RWPE2 (cell line): Measurements from ENCODE around the gene RNH1.

Experiments
- ATAC-seq: fragments of 200-7000 bp; cut with Tn5 transposase; 3 replicates; pipeline ENCODE4 v1.9.1; 2021; ENCODE audit warnings: low read depth
- DNase-seq: peaks from one replicate; pipeline ENCODE4 v3.0.0-alpha.2; 2020; ENCODE audit warnings: low spot score
- H3K27ac ChIP-seq: fragments of 450-650 bp; 2 replicates; pipeline ENCODE4 v1.5.1; 2017; ENCODE audit warnings: mild to moderate bottlenecking; ENCODE audit not compliant: poor library complexity, severe bottlenecking
- H3K27me3 ChIP-seq: fragments of 250-450 bp; sonication (Bioruptor Pico); 2 replicates; pipeline ENCODE4 v1.5.1; 2021; ENCODE audit warnings: mild to moderate bottlenecking, moderate library complexity; ENCODE audit not compliant: insufficient read depth, poor library complexity, severe bottlenecking
- H3K36me3 ChIP-seq: fragments of 250-450 bp; sonication (Bioruptor Pico); 2 replicates; pipeline ENCODE4 v1.5.1; 2020; ENCODE audit warnings: low read depth, mild to moderate bottlenecking, moderate library complexity
- H3K4me1 ChIP-seq: fragments of 250-450 bp; sonication (Bioruptor Pico); 2 replicates; pipeline ENCODE4 v1.5.1; 2021; ENCODE audit warnings: mild to moderate bottlenecking, moderate library complexity; ENCODE audit not compliant: insufficient read depth, poor library complexity, severe bottlenecking
- H3K4me3 ChIP-seq: fragments of 250-450 bp; sonication (Bioruptor Pico); 2 replicates; pipeline ENCODE4 v1.5.1; 2021; ENCODE audit warnings: mild to moderate bottlenecking, moderate library complexity; ENCODE audit not compliant: severe bottlenecking
- H3K9me3 ChIP-seq: fragments of 250-450 bp; sonication (Bioruptor Pico); 2 replicates; pipeline ENCODE4 v1.5.1; 2021; ENCODE audit warnings: mild to moderate bottlenecking, moderate library complexity; ENCODE audit not compliant: severe bottlenecking
- CTCF ChIP-seq: fragments of 450-650 bp; IDR thresholded peaks from one replicate; pipeline ENCODE4 v1.5.1; 2017; ENCODE audit warnings: mild to moderate bottlenecking, moderate library complexity; ENCODE audit not compliant: poor library complexity, severe bottlenecking

RNH1 gene

GRCh38 chr11:497565-498296, 9.3 kb downstream of the RNH1 start:
- no peak overlapping the region for H3K4me3 ChIP-seq
- no peak for ATAC-seq
- no peaks in the 10 kb centered on the region for H3K4me1 ChIP-seq
- H3K9me3 ChIP-seq = no peaks in the 10 kb centered on the region
- TF ChIP-seq CTCF = no peak
- DNase-seq = no peak
- no peak overlapping the region for H3K27ac ChIP-seq
- peaks cover 71% of the 10 kb centered on the region for H3K36me3 ChIP-seq
- H3K27me3 ChIP-seq = no peaks in the 10 kb centered on the region

- Histone ChIP-seq H3K36me3 (peaks cover 71% of the 10 kb centered on the region), H3K4me3 (no peak overlapping the region), H3K9me3 (no peaks in the 10 kb centered on the region), H3K27ac (no peak overlapping the region), H3K27me3 (no peaks in the 10 kb centered on the region), H3K4me1 (no peaks in the 10 kb centered on the region)
- peak; percentile 7; the same call in 1 of the 3 replicates for ATAC-seq
- peak; percentile 56 for DNase-seq
- no peak for TF ChIP-seq CTCF
Measured at GRCh38 chr11:496834-497564, 10.0 kb downstream of the RNH1 start.

GRCh38 chr11:495537-495931, 11.5 kb downstream of the RNH1 start:
- no peaks in the 10 kb centered on the region for H3K27me3 ChIP-seq
- H3K4me3 ChIP-seq = no peak overlapping the region
- H3K36me3 ChIP-seq = peaks cover 58% of the 10 kb centered on the region
- H3K27ac ChIP-seq = no peak overlapping the region
- TF ChIP-seq CTCF = no peak
- peak; percentile 53 for DNase-seq
- H3K4me1 ChIP-seq = no peaks in the 10 kb centered on the region
- H3K9me3 ChIP-seq = no peaks in the 10 kb centered on the region
- ATAC-seq = no peak

GRCh38 chr11:494761-495536, 12.1 kb downstream of the RNH1 start:
- no peak for TF ChIP-seq CTCF
- peaks cover 55% of the 10 kb centered on the region for H3K36me3 ChIP-seq
- H3K4me3 ChIP-seq = no peak overlapping the region
- no peak; the same call in 2 of the 3 replicates for ATAC-seq
- no peak overlapping the region for H3K27ac ChIP-seq
- no peaks in the 10 kb centered on the region for H3K4me1 ChIP-seq
- DNase-seq = peak; percentile 70
- no peaks in the 10 kb centered on the region for H3K27me3 ChIP-seq
- no peaks in the 10 kb centered on the region for H3K9me3 ChIP-seq
